Activated CD4-positive, alpha-beta T cell treated with anti-CD3 and anti-CD28 coated beads, Interleukin-2, amount 10 ng/mL, durations not matched to agents 7 days and 5 days (primary cell): ENCODE data around the gene SNAP47. TPM values are rescaled to one million over a fixed set of nuclear protein-coding genes. Genes with fewer than 3 reads are reported as not detected.

ENCODE experiments used
- CTCF ChIA-PET: fragments of 350-600 bp; sonication (Branson Sonifier 250); formaldehyde crosslinking; loops from one replicate; lab custom pipeline; 2021; ENCODE audit warnings: antibody characterized with exemption; lab: Charles Lee
- POLR2A ChIA-PET: fragments of 350-600 bp; sonication (Branson Sonifier 250); formaldehyde crosslinking; loops from one replicate; lab custom pipeline; 2021; ENCODE audit warnings: antibody characterized with exemption; lab: Charles Lee
- DNase-seq: peaks from one replicate; pipeline ENCODE4 v3.0.0-alpha.2; 2020
- H3K27ac Mint-ChIP-seq: one replicate; pipeline ENCODE4 v1.8.0; 2021; ENCODE audit warnings: mild to moderate bottlenecking, moderate library complexity, mixed read lengths
- H3K27me3 Mint-ChIP-seq: one replicate; pipeline ENCODE4 v1.8.0; 2021; ENCODE audit warnings: mixed read lengths
- H3K36me3 Mint-ChIP-seq: one replicate; pipeline ENCODE4 v1.8.0; 2021; ENCODE audit warnings: low read depth, mixed read lengths
- H3K4me1 Mint-ChIP-seq: one replicate; pipeline ENCODE4 v1.8.0; 2021; ENCODE audit warnings: mixed read lengths
- H3K4me3 Mint-ChIP-seq: one replicate; pipeline ENCODE4 v1.8.0; 2021; ENCODE audit warnings: mild to moderate bottlenecking, moderate library complexity, mixed read lengths
- H3K9me3 Mint-ChIP-seq: one replicate; pipeline ENCODE4 v1.8.0; 2021; ENCODE audit warnings: mixed read lengths
- total RNA-seq, 2 experiments: library from RNA; stranded (reverse); gene quantifications; one replicate each; pipeline ENCODE4 v1.2.3, GENCODE V29; 2021

The SNAP47 gene
- total RNA-seq, 2 experiments from 2014 or later: 30.3 TPM

DNA sequence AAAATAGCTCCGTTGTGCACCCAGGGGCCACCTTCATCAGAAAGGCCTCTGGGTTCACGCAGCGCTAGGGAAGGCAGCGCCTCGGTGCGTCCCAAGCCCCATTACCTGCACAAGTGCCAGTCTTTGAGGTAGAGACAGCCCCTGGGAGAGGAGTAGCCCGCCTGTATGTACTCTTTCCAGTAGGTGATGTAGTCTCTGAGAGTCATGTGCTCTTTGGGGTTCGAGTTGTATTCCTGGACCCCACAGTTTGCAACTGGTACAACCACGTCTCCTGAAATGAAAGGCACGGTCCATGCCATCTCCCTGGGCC lies 734 bp upstream of the SNAP47 start:
- peaks cover 37% of the 10 kb centered on the region for H3K4me1 Mint-ChIP-seq
- no peaks in the 10 kb centered on the region for H3K27me3 Mint-ChIP-seq
- H3K27ac Mint-ChIP-seq: peak overlapping the region; percentile 87
- no peaks in the 10 kb centered on the region for H3K9me3 Mint-ChIP-seq
- POLR2A ChIA-PET: interaction anchor here (1.1 kb wide), 1 partner anchor 216 kb away, joined by 9 read pairs; no protein-coding TSS in a partner anchor
- CTCF ChIA-PET: no interaction called here
- DNase-seq: peak; percentile 19
- peaks cover 5% of the 10 kb centered on the region for H3K36me3 Mint-ChIP-seq
- peak overlapping the region; percentile 89 for H3K4me3 Mint-ChIP-seq

DNA sequence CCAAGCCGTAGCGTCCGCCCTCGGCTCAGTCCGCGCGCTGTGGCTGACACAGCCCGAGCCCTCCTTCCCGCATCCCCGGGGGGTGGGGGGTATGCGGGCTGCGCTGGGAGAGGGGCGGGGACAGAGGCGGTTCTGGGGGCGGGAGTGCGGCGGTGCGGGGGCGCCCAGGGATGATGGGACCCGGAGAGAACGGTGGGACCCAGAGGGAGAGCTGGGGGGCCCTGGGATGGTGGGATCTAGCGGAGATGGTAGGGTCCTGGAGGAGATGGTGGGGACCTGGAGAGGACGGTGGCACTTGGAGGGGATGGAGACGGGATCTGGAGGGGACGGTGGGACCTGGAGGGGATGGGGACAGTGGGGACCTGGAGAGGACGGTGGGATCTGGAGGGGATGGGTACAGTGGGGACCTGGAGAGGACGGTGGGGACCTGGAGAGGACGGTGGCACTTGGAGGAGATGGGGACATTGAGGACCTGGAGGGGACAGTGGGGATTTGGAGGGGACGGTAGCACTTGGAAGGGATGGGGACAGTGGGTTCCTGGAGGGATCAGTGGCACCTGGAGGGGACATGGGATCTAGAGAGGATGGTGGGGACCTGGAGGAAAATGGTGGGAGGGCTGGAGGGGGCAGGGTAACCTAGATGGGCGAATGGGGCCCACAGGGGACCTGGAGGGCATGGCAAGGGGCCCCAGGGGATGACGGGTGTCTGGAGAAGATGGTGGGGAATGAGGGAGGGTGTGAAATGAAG lies 477 bp downstream of the SNAP47 start:
- no peak for DNase-seq
- CTCF ChIA-PET: no interaction called here
- no peaks in the 10 kb centered on the region for H3K9me3 Mint-ChIP-seq

DNA sequence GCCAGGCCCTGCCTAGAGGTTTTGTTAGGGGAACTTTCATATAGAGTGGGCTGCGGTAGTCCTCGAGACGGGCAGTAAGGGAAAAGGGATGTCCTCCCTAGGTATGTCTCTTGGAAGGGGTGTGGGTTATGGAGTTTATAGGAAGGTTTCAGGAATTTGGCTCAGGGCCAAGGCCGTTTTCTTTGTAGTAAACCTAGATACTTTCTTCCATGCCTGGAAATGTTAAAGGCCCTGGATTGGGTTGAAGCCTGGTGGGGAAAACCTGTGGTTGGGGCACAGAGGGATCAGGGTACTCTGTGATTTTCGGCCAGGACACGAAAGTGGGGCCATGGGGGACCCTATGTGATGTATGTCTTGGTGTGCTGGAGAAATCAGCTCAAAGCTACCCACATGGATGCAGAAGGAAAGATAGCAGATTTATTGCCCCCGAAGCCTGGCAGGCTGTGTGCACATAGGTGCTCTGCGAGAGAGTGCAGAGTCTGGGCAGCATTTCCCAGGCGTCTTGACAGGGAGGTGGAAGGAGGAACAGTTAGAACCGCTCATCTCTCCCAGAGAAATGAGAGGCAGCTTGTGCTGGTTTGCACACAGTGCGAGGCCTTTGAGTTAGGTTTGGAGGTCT lies 1.7 kb downstream of the SNAP47 start:
- H3K4me1 Mint-ChIP-seq: peaks cover 47% of the 10 kb centered on the region
- no peaks in the 10 kb centered on the region for H3K27me3 Mint-ChIP-seq
- peak overlapping the region; percentile 89 for H3K4me3 Mint-ChIP-seq
- POLR2A ChIA-PET: no interaction called here
- H3K9me3 Mint-ChIP-seq: no peaks in the 10 kb centered on the region
- H3K27ac Mint-ChIP-seq: peak overlapping the region; percentile 6
- DNase-seq: no peak
- CTCF ChIA-PET: interaction anchor here (0.5 to 0.6 kb wide), 2 partner anchors 26 to 1769 kb away, joined by 3 to 5 read pairs; no protein-coding TSS in a partner anchor
- peaks cover 5% of the 10 kb centered on the region for H3K36me3 Mint-ChIP-seq

More for the DNA sequence above, 477 bp downstream of the SNAP47 start:
- POLR2A ChIA-PET: interaction anchor here (0.6 to 1.1 kb wide), 2 partner anchors 27 to 215 kb away, joined by 5 to 9 read pairs; no protein-coding TSS in a partner anchor
- H3K27ac Mint-ChIP-seq: peak overlapping the region; percentile 87
- peaks cover 5% of the 10 kb centered on the region for H3K36me3 Mint-ChIP-seq
- H3K27me3 Mint-ChIP-seq: no peaks in the 10 kb centered on the region
- H3K4me1 Mint-ChIP-seq: peaks cover 42% of the 10 kb centered on the region
- peak overlapping the region; percentile 89 for H3K4me3 Mint-ChIP-seq

DNA sequence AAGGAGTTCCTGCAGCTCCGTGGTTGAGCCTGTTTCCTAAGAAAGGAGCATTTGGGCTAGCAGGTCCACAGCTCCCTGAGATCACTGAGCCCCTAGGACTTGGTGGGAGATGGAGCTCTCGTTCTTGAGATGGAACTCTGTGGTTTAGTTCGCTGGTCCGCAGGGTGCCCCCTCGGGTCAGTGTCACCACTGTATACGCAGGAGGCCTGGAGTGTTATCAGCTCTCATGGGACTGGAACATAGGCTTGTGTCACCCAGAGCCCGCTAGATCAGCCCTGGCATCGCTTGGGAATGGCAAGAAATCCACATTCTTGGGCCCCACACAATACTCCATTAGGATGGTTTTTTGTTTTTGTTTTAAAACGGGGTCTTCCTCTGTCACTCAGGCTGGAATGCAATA lies 3.6 kb downstream of the SNAP47 start:
- Mint-ChIP-seq H3K4me3 (no peak overlapping the region), H3K9me3 (no peaks in the 10 kb centered on the region), H3K4me1 (peaks cover 38% of the 10 kb centered on the region), H3K27ac (no peak overlapping the region), H3K27me3 (no peaks in the 10 kb centered on the region), H3K36me3 (peaks cover 2% of the 10 kb centered on the region)
- no peak for DNase-seq
- CTCF ChIA-PET: interaction anchor here (0.5 kb wide), 1 partner anchor 417 kb away, joined by 3 read pairs; no protein-coding TSS in a partner anchor
- POLR2A ChIA-PET: no interaction called here

DNA sequence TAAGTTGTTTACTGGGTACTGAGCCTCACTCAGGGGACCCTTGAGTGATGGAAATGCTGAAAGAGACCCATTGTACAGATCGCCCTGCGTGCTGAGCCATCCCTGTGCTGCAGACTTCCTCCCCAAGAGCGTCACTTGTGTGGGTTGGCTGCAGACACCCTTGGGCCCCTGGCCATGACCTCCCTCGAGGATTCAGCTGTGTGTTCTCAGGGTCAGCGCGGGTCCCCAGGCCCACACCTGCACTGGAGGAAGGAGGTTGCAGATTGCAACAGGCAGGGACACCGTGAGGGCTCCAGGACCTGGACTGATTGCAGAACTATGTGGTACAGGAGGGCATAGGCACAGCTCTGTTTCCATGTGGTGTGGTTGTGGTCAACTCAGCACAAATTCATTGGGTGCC lies 4.4 kb downstream of the SNAP47 start:
- ChIA-PET CTCF (no interaction called here), POLR2A (no interaction called here)
- no peaks in the 10 kb centered on the region for H3K27me3 Mint-ChIP-seq
- H3K4me1 Mint-ChIP-seq: peaks cover 41% of the 10 kb centered on the region
- no peak overlapping the region for H3K4me3 Mint-ChIP-seq
- H3K36me3 Mint-ChIP-seq: no peaks in the 10 kb centered on the region
- H3K9me3 Mint-ChIP-seq: no peaks in the 10 kb centered on the region
- H3K27ac Mint-ChIP-seq: no peak overlapping the region
- no peak for DNase-seq

DNA sequence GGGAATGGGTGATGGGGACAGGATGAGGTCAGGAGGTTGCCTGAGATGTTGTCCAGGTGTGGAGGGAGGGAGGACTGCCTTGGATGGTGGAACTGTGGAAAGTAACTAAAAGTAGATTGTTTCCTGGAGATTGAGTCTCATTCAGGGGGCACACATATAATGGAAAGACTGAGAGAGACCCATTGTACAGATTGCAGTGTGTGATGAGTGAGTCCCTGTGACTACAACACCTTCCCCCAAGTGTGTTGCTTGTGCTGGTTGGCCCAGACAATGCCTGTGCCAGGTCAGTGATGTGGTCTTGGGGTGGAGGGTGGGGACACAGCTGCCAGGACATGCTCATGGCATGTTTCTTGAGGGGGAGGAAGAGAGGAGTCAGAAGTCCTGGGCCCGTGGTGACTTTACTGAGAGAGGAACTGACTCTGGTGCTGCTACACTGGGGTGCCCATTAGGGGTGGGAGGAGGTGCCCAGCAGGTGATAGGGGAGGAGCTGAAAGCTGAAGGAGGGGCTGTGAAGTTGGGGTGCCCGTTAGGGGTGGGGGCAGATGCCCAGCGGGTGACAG lies 5.2 kb downstream of the SNAP47 start:
- H3K4me1 Mint-ChIP-seq: peaks cover 49% of the 10 kb centered on the region

DNA sequence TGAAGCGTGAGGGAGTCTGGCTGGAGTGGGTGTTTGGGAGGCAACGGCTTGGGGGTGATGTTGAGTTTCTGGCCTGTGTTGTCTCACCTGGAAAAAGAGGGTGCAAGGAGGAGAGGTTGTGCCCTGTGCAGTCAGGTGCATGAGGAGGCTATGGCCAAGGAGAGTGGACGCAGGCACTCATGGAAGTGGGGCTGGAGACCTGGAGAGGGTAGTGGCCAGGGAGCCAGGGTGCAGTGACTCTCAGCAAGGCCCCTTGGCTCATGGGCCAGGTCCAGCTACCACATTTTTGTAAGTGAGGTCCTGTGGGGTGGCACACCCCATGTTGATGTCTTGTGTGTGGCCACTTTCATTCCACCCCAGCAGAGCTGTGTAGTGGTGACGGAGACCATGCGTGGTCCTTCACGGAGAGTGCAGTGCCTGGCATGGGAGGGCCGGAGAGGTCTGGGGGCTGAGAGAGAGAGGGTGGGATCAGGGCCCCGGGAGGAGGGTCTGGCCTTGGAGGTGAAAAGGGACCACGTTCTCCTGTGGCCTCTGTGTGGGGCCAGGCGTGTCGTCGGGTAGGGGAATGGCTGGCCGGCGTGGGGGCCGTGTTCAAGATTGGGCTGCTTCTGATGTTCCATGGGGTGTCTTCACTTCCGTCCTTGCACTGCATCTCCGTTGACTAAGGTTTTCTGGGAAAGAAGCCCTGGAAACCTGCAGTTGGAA lies 6.1 kb downstream of the SNAP47 start:
- ChIA-PET CTCF (no interaction called here), POLR2A (no interaction called here)
- Mint-ChIP-seq H3K4me3 (no peak overlapping the region), H3K27me3 (no peaks in the 10 kb centered on the region), H3K36me3 (no peaks in the 10 kb centered on the region), H3K27ac (peak overlapping the region; percentile 28), H3K9me3 (no peaks in the 10 kb centered on the region), H3K4me1 (peaks cover 45% of the 10 kb centered on the region)
- DNase-seq: no peak

More for the DNA sequence above, 5.2 kb downstream of the SNAP47 start:
- Mint-ChIP-seq H3K27ac (peak overlapping the region; percentile 48), H3K9me3 (no peaks in the 10 kb centered on the region), H3K27me3 (no peaks in the 10 kb centered on the region), H3K36me3 (no peaks in the 10 kb centered on the region), H3K4me3 (no peak overlapping the region)
- DNase-seq: no peak
- CTCF ChIA-PET: no interaction called here
- POLR2A ChIA-PET: no interaction called here

DNA sequence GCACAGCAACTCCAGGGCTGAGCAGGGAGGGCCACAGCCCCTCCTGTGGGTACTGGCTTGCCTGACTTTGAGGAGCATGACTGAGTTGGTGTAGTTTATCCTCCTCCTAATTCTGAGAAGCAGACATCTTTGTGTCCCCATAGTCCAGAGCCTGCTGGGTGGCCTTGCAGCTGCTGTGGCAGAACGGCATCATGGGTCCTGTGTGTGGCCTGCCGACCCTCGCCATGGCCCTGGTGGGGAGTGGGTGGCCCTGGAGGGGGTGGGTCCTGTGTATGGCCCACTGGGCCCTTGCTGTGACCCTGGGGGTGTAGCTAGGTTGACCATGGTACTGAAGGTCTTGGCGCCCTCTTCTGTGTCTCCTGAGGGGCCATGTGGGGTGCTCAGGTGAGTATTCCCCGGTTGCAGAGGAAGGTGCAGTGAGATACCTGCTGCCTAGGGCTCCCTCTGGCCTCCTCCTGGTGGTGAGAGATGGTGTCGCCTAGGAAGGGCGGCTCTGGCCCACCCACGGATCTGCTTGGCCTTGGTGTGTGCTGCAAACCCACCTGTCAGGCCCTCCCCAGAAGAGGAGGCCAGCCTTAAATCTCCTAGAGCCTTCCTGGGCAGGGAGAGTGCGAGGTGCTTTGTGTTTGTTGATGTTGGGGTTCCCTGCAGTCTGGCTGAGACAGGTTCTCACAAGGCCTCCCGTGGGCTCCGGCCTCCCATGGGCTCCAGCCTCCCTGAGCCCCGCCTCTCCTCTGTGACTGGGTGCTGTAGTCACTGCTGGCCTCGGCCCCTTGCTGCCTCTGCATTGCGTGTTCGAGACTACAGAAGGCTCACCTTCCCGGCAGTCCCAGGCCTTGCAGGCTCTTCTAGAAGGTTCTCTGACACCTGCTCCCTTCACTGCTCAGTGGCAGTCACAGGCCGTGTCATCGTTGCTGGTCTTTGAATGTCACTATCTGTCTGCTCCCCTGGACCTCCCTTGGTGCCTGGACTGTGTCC lies 7.8 kb downstream of the SNAP47 start:
- Mint-ChIP-seq H3K4me3 (no peak overlapping the region), H3K36me3 (no peaks in the 10 kb centered on the region), H3K4me1 (peaks cover 39% of the 10 kb centered on the region), H3K27ac (no peak overlapping the region), H3K9me3 (no peaks in the 10 kb centered on the region), H3K27me3 (no peaks in the 10 kb centered on the region)
- POLR2A ChIA-PET: no interaction called here
- no peak for DNase-seq
- CTCF ChIA-PET: interaction anchor here (0.6 kb wide), 1 partner anchor 335 kb away, joined by 4 read pairs; no protein-coding TSS in a partner anchor

DNA sequence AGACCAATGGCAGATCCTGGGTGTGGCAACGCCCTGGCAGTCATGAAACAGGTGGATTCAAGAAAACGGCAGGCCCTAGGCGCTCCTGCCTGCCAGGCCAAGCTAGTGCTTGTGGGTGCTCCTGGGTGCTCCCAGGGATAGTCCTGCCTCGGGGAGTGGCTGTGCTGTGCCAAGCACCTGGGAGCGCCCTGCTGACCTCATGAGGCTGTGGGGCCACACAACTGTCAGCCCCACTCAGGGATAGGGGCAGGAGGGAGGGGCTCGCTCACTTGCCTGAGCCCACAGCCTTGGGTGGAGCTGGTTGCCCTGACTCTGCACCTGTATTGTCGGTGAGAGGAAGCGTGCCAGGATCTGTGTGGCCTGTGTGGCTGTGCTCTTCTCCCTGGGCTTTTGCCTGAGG lies 9.4 kb downstream of the SNAP47 start:
- Mint-ChIP-seq H3K4me3 (no peak overlapping the region), H3K4me1 (peaks cover 50% of the 10 kb centered on the region), H3K27me3 (no peaks in the 10 kb centered on the region), H3K27ac (peak overlapping the region; percentile 76), H3K36me3 (peaks cover 8% of the 10 kb centered on the region), H3K9me3 (no peaks in the 10 kb centered on the region)
- ChIA-PET POLR2A (no interaction called here), CTCF (interaction anchor here (1.0 to 1.3 kb wide), 2 partner anchors 15 to 19 kb away, joined by 3 read pairs; no protein-coding TSS in a partner anchor)
- DNase-seq: no peak

DNA sequence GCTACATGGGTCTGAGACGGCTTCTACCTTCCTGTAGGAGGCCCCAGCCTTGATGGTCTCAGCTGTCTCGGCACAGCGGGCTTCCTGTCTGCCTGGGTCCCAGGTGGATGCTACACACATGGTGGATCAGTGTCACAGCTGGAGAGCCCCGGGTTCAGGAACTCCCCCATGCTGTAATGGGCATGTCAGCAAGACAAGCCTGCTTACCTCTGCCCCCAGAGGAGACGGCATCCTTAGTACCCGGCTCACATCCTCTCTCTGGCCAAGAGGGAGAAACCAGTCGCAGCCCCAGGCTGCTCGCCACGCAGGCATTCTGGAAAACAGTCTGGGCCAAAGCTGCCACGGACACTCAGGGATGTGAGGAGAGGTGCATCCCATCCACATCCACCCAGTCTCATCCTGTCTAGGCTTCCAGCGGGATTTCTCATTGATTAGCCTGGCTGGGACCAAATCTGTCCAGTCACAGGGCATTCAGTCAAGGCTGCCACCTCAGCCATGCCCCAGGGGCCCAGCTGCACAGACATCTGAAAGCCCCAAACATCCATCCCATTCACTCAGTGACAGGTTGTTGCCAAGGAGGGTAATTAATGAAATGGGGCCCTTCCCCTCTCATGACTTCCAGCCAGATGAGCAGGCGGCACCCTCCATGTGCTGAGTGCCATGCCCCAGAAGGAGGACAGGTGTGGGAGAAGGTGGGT lies 10.5 kb downstream of the SNAP47 start:
- no peak overlapping the region for H3K27ac Mint-ChIP-seq
- peaks cover 11% of the 10 kb centered on the region for H3K36me3 Mint-ChIP-seq
- DNase-seq: no peak
- CTCF ChIA-PET: interaction anchor here (1.3 kb wide), 1 partner anchor 16 kb away, joined by 3 read pairs; no protein-coding TSS in a partner anchor
- H3K9me3 Mint-ChIP-seq: no peaks in the 10 kb centered on the region
- H3K4me3 Mint-ChIP-seq: no peak overlapping the region
- peaks cover 42% of the 10 kb centered on the region for H3K4me1 Mint-ChIP-seq
- no peaks in the 10 kb centered on the region for H3K27me3 Mint-ChIP-seq
- POLR2A ChIA-PET: no interaction called here

DNA sequence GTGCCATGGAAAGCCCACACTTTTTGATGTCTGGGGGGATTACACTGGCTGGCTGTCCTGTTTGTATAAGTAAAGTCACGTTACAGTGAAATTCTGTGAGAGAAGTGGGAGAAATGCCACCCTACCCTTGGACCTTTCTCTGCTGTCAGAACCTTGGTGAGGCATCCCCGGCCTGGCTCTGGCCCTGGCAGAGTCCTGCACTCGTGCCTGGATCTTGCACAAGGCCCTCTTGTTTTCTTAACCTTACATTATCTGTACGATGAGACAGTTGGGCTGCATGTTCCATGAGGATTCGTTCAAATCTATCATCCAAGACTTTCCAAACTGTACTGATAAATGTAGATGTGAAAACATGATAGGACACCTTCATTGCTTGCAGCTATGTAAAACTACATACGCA lies 11.4 kb downstream of the SNAP47 start:
- no peak for DNase-seq
- Mint-ChIP-seq H3K27ac (no peak overlapping the region), H3K27me3 (no peaks in the 10 kb centered on the region), H3K4me1 (peaks cover 40% of the 10 kb centered on the region), H3K36me3 (peaks cover 13% of the 10 kb centered on the region), H3K9me3 (no peaks in the 10 kb centered on the region), H3K4me3 (no peak overlapping the region)
- POLR2A ChIA-PET: no interaction called here
- CTCF ChIA-PET: no interaction called here
